Measurements from ENCODE around the gene GPR42.

- no peak for TF ChIP-seq CTCF (IDR thresholded peaks at IDR 0.05 in 8 of 11, conservative IDR thresholded peaks at IDR 0.05 in 3 of 11)
- TF ChIP-seq POLR2A (IDR thresholded peaks at IDR 0.05) = peak in 2 of 3 donors; percentile 80 to 90
Observed at GRCh38 chr19:35328851-35329285, 42.0 kb upstream of the GPR42 start, which contains the start of gene CD22.

Measured in spleen (tissue), 7 donors.